Tibial artery (tissue), 4 donors: ENCODE data around the gene IGLON5.

Experiments used
- DNase-seq, 2 donors: peaks; one replicate each; pipeline ENCODE4 v3.0.0-alpha.2; 2019
- H3K27ac ChIP-seq, 2 donors: fragments of 200-600 bp; sonication (generic) in 1 of 2; 1 replicate in 1 of 2; 2 replicates in 1 of 2; pipeline ENCODE4 v1.5.1; 2018 to 2019; ENCODE audit warnings: mild to moderate bottlenecking in 1 of 2
- H3K27me3 ChIP-seq, 2 donors: fragments of 200-600 bp; sonication (generic) in 1 of 2; one replicate each; pipeline versions ENCODE4 v1.5.1 to v1.6.0; 2016 to 2019
- H3K36me3 ChIP-seq, 3 donors: fragments of 200-600 bp; sonication (generic) in 2 of 3; one replicate each; pipeline ENCODE4 v1.5.1; 2016 to 2019; ENCODE audit warnings: mild to moderate bottlenecking in 2 of 3
- H3K4me1 ChIP-seq, 4 donors: fragments of 200-600 bp; sonication (generic) in 2 of 4; 1 replicate in 3 of 4; 2 replicates in 1 of 4; pipeline ENCODE4 v1.5.1; 2016 to 2019
- H3K4me3 ChIP-seq, 2 donors: fragments of 200-600 bp; sonication (generic) in 1 of 2; 1 replicate in 1 of 2; 2 replicates in 1 of 2; pipeline ENCODE4 v1.5.1; 2018 to 2019; ENCODE audit warnings: mild to moderate bottlenecking in 2 of 2
- H3K9me3 ChIP-seq, 3 donors: fragments of 200-600 bp; sonication (generic) in 1 of 3; one replicate each; pipeline ENCODE4 v1.5.1; 2016 to 2019
- intact Hi-C: fragments of 100-400 bp; cut with DNase I; formaldehyde crosslinking; loops from one replicate; pipeline ENCODE4 v1.15.0; 2023; ENCODE audit warnings: low total_unique reads
- TF ChIP-seq, protein P1 (sequence below), 2 experiments: fragments of 200-600 bp in 1 of 2; fragments of 450-650 bp in 1 of 2; IDR thresholded peaks; one replicate each; pipeline ENCODE4 v1.5.1; 2017 to 2019; ENCODE audit warnings: antibody characterized with exemption in 2 of 2, mild to moderate bottlenecking in 1 of 2, moderate library complexity in 1 of 2

Gene IGLON5

DNA sequence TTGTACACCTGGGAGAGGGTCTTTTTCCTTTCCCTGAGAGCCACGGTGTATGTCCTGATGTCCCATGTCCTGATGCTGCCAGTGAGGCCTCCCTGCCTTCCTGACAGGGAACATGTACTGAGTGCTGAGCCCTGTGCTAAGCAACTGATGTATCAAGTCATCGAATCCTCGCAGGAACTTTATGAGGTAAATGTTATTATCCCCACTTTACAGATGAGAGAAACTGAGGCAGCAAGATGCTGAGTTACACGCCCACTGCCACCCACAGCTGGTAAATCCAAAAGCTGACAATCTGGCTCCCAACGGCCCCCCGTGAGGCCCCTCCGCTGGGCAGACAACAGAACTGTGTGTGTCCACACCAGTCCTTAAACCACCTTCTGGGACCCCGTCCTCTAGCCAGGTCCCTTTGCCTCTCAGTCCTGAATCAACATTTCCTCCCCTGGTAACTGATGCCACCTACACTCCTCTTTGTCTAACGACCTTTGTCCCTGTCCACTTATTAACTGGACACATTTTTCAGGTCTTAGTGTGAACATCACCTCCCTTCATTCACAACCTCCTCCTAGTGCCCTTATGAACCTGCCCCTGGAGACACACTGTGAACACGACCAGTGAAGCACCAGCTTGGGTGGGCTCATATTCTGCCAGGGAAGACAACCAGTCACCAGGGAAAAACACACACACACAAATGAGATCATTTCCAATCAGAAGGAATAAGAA, 35.9 kb downstream of the IGLON5 start:
- no peaks in the 10 kb centered on the region for H3K27me3 ChIP-seq
- H3K36me3 ChIP-seq: peaks cover 7 to 70% (median 37%) of the 10 kb centered on the region in 3 donors
- no peak overlapping the region for H3K27ac ChIP-seq
- intact Hi-C loops: no loop called here
- H3K4me1 ChIP-seq: no peaks in the 10 kb centered on the region
- TF ChIP-seq, protein P1, sequence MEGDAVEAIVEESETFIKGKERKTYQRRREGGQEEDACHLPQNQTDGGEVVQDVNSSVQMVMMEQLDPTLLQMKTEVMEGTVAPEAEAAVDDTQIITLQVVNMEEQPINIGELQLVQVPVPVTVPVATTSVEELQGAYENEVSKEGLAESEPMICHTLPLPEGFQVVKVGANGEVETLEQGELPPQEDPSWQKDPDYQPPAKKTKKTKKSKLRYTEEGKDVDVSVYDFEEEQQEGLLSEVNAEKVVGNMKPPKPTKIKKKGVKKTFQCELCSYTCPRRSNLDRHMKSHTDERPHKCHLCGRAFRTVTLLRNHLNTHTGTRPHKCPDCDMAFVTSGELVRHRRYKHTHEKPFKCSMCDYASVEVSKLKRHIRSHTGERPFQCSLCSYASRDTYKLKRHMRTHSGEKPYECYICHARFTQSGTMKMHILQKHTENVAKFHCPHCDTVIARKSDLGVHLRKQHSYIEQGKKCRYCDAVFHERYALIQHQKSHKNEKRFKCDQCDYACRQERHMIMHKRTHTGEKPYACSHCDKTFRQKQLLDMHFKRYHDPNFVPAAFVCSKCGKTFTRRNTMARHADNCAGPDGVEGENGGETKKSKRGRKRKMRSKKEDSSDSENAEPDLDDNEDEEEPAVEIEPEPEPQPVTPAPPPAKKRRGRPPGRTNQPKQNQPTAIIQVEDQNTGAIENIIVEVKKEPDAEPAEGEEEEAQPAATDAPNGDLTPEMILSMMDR (IDR thresholded peaks at IDR 0.05): no peak
- H3K4me3 ChIP-seq: no peak overlapping the region
- no peak for DNase-seq
- H3K9me3 ChIP-seq: no peaks in the 10 kb centered on the region

DNA sequence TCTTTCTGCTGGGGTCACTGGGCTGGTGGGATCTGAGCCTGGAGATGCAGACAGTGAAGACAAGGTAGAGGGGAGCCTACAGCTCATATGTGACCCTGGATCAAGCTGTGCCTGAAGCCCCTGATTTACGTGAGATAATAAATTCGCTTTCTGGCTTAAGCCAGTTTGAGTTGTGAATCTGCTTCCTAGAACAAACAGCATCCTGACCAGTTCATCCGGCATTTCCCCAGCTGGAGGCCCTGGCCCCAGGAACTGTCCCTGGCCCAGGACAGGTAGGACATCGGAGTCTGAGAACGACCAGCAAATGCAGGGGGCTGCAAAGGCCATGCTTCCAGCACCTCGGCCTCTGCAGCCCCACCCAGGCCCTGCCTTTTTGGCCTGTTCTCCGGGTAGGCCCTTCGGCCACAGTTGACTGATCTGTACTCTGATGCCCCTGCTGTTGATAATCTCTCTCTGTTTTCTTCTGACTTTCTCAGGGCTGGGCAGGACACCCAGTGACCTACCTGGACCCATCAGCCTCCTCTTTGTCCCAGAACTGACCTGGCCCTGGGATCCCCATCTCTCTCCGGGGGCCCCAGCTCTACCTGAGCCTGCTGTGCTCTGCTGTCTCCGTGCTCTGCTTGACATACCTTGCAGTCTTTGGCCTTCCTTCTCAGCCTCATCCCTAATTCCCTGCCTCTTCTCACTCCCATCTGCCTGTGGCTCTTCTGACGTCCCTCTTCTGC, 40.0 kb downstream of the IGLON5 start:
- intact Hi-C loops: no loop called here
- H3K9me3 ChIP-seq: no peaks in the 10 kb centered on the region
- peaks cover 7 to 56% (median 34%) of the 10 kb centered on the region in 3 donors for H3K36me3 ChIP-seq
- H3K27me3 ChIP-seq: no peaks in the 10 kb centered on the region
- H3K27ac ChIP-seq: no peak overlapping the region
- no peaks in the 10 kb centered on the region for H3K4me1 ChIP-seq
- TF ChIP-seq, protein P1 (IDR thresholded peaks at IDR 0.05): no peak
- no peak overlapping the region for H3K4me3 ChIP-seq
- no peak for DNase-seq

DNA sequence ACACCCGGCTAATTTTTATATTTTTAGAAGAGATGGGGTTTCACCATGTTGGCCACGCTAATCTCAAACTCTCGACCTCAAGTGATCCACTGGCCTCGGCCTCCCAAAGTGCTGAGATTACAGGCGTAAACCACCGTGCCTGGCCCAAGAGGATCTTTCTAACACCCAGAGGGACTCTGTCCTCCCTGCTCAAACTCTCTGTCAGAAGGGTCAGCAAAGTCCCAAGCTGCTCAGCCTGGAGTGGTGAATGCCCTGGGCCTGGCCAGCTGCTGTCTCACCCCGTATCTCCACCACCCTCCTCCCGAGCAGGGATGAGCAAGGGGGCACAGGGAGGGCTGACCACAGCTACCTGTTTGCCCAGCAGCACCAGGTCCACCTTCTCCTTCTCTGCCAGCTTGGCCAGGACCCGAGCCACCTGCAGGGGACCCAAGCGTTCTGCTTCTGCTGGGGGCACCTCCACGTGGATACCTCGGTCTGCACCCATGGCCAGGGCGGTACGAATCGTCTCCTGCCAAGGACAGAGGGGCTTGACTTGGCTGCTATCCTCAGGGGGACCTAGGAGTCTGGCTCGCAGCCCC, 41.4 kb downstream of the IGLON5 start:
- H3K36me3 ChIP-seq: peaks cover 7 to 42% (median 32%) of the 10 kb centered on the region in 3 donors

DNA sequence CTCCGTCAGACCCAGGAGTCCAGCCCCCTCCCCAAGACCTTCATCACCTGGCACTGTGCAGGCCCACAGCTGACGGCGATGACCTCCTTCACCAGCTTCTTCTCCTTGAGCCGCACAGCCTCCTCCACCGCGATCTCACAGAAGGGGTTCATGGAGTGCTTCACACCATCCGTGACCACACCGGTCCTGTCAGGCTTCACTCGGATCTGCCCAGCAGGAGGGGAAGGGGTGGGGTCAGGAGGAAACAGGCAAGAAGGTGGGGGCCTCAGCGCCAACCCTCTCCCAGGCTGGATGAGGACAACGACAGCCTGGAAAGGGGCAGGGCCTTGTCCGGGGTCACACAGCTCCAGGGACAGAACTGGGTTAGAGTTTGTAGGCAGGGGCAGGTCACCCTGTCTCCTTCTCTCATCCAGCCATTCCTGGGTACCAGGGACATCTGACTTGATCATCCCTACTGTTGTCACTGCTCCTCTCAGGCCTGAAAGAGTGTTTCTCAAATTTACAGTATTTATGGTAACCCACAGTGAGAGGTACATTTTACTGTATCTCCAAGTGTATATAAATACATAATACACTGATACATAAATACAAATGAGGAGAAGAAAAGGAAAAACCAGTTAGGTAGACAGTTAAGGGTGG, 42.8 kb downstream of the IGLON5 start:
- Histone ChIP-seq H3K27me3 (no peaks in the 10 kb centered on the region), H3K4me3 (no peak overlapping the region), H3K36me3 (peaks cover 7 to 38% (median 27%) of the 10 kb centered on the region in 3 donors), H3K9me3 (no peaks in the 10 kb centered on the region), H3K27ac (no peak overlapping the region), H3K4me1 (no peaks in the 10 kb centered on the region)
- no peak for DNase-seq
- intact Hi-C loops: no loop called here
- TF ChIP-seq, protein P1 (IDR thresholded peaks at IDR 0.05): no peak

More for the DNA sequence above, 41.4 kb downstream of the IGLON5 start:
- DNase-seq: no peak
- Histone ChIP-seq H3K4me3 (no peak overlapping the region), H3K9me3 (no peaks in the 10 kb centered on the region), H3K27ac (no peak overlapping the region), H3K27me3 (no peaks in the 10 kb centered on the region), H3K4me1 (no peaks in the 10 kb centered on the region)
- intact Hi-C loops: no loop called here
- TF ChIP-seq, protein P1 (IDR thresholded peaks at IDR 0.05): no peak

DNA sequence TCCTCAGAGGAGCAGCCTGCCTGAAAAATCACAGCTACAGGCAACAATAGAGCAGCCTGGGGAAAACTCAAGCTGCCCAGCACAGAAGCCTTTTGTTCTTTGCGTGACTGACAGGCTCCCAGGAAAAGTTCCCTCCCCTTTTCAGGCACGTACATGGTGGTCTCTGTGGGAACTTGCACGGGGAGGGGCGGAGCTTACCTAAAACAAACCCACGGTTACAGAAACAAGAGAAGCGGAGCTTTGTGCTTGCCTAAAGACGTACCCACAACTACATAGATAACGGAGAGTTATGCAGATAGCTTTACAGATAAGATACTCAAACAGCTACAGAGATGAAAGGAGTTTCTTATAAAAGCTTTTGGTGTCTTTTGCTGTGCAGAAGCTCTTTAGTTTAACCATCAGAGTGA, 43.3 kb downstream of the IGLON5 start:
- Histone ChIP-seq H3K9me3 (no peaks in the 10 kb centered on the region), H3K36me3 (peaks cover 5 to 34% (median 24%) of the 10 kb centered on the region in 3 donors), H3K4me3 (no peak overlapping the region), H3K27ac (no peak overlapping the region), H3K27me3 (no peaks in the 10 kb centered on the region), H3K4me1 (no peaks in the 10 kb centered on the region)
- no peak for DNase-seq
- intact Hi-C loops: no loop called here
- TF ChIP-seq, protein P1 (IDR thresholded peaks at IDR 0.05): no peak
